ENCODE data around the gene SIDT1.

DNA sequence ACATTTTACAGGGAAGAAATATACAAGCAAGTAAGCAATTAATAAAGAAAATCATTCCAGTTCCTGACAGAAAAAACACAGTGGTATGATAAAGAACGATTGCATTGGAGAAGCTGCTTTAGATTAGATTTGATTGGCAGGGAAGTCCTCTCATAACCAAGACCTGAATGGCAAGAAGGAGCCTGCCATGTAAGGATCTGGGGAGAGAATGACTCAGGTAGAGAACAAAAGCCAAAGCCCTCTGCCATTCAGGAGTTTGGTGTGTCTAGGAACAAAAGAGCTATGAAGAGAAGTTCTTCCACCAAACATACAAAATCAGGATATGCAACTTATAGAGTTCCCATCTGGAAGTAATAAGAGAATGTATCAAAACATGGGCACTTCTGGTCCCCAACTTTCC lies 57.6 kb downstream of the SIDT1 start:
- TF ChIP-seq, protein P1, sequence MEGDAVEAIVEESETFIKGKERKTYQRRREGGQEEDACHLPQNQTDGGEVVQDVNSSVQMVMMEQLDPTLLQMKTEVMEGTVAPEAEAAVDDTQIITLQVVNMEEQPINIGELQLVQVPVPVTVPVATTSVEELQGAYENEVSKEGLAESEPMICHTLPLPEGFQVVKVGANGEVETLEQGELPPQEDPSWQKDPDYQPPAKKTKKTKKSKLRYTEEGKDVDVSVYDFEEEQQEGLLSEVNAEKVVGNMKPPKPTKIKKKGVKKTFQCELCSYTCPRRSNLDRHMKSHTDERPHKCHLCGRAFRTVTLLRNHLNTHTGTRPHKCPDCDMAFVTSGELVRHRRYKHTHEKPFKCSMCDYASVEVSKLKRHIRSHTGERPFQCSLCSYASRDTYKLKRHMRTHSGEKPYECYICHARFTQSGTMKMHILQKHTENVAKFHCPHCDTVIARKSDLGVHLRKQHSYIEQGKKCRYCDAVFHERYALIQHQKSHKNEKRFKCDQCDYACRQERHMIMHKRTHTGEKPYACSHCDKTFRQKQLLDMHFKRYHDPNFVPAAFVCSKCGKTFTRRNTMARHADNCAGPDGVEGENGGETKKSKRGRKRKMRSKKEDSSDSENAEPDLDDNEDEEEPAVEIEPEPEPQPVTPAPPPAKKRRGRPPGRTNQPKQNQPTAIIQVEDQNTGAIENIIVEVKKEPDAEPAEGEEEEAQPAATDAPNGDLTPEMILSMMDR (conservative IDR thresholded peaks at IDR 0.05 in 1 of 2, IDR thresholded peaks at IDR 0.05 in 1 of 2; ENCODE audit: low read depth in 1 of 2, low read length in 2 of 2) = no peak
- TF ChIP-seq EZH2 (IDR thresholded peaks at IDR 0.05; ENCODE audit: low read length, missing control alignments) = no peak

Data from fibroblast of lung (primary cell).